Liver (tissue), 9 donors: Measurements from ENCODE around the gene CLPTM1L. TPM values are rescaled to one million over a fixed set of nuclear protein-coding genes. Genes with fewer than 3 reads are reported as not detected.

Experiments
- DNase-seq: peaks from one replicate; pipeline ENCODE4 v3.0.0-alpha.2; 2017; ENCODE audit warnings: low spot score
- H3K27ac ChIP-seq, 2 donors: one replicate each; pipeline ENCODE4 v1.7.0; 2013; ENCODE audit warnings: inconsistent platforms in 2 of 2, low read length in 2 of 2, control low read depth in 1 of 2, low read depth in 1 of 2, mild to moderate bottlenecking in 1 of 2
- H3K27me3 ChIP-seq, 4 donors: one replicate each; pipeline versions ENCODE4 v1.6.1 to v1.7.0; 2013; ENCODE audit warnings: low read length in 3 of 4, inconsistent platforms in 1 of 4, mild to moderate bottlenecking in 1 of 4, moderate library complexity in 1 of 4; ENCODE audit not compliant: control insufficient read depth in 4 of 4, insufficient read depth in 4 of 4
- H3K36me3 ChIP-seq, 4 donors: one replicate each; pipeline versions ENCODE4 v1.6.1 to v1.7.0; 2013; ENCODE audit warnings: low read length in 3 of 4, mild to moderate bottlenecking in 3 of 4, low read depth in 1 of 4, moderate library complexity in 1 of 4; ENCODE audit not compliant: control insufficient read depth in 4 of 4, insufficient read depth in 3 of 4
- H3K4me1 ChIP-seq, 4 donors: one replicate each; pipeline versions ENCODE4 v1.6.1 to v1.7.0; 2013; ENCODE audit warnings: low read length in 3 of 4, mild to moderate bottlenecking in 3 of 4, moderate library complexity in 1 of 4; ENCODE audit not compliant: control insufficient read depth in 4 of 4, insufficient read depth in 4 of 4
- H3K4me3 ChIP-seq, 3 donors: one replicate each; pipeline versions ENCODE4 v1.6.1 to v1.7.0; 2013; ENCODE audit warnings: low read length in 3 of 3, control low read depth in 1 of 3, low read depth in 1 of 3, mild to moderate bottlenecking in 1 of 3
- H3K9ac ChIP-seq, 2 donors: one replicate each; pipeline ENCODE4 v1.7.0; 2013; ENCODE audit warnings: low read length in 2 of 2, mild to moderate bottlenecking in 2 of 2, moderate library complexity in 2 of 2, control low read depth in 1 of 2, low read depth in 1 of 2
- H3K9me3 ChIP-seq, 4 donors: one replicate each; pipeline versions ENCODE4 v1.6.1 to v1.7.0; 2013; ENCODE audit warnings: low read length in 3 of 4; ENCODE audit not compliant: control insufficient read depth in 4 of 4
- ATF3 ChIP-seq: IDR thresholded peaks from 2 replicates; pipeline ENCODE4 v1.6.1; 2016; ENCODE audit warnings: antibody characterized with exemption
- CTCF ChIP-seq: fragments of 150-350 bp; IDR thresholded peaks from 2 replicates; pipeline ENCODE4 v1.5.1; 2017; ENCODE audit warnings: improper control_type of control experiment, low read depth, low read length; ENCODE audit not compliant: missing input control
- FOXA1 ChIP-seq: IDR thresholded peaks from 2 replicates; pipeline ENCODE4 v1.6.1; 2016; ENCODE audit warnings: antibody characterized with exemption
- GABPA ChIP-seq, 2 donors: IDR thresholded peaks in 1 of 2; conservative IDR thresholded peaks in 1 of 2; 2 replicates each; pipeline ENCODE4 v1.6.1; 2016; ENCODE audit warnings: antibody characterized with exemption in 2 of 2, mild to moderate bottlenecking in 1 of 2, moderate library complexity in 1 of 2
- HNF4A ChIP-seq, 2 donors: conservative IDR thresholded peaks; 2 replicates each; pipeline ENCODE4 v1.6.1; 2016; ENCODE audit warnings: antibody characterized with exemption in 2 of 2, mild to moderate bottlenecking in 2 of 2
- HNF4G ChIP-seq: IDR thresholded peaks from 2 replicates; pipeline ENCODE4 v1.6.1; 2016; ENCODE audit warnings: antibody characterized with exemption
- MAX ChIP-seq: IDR thresholded peaks from 2 replicates; pipeline ENCODE4 v1.6.1; 2016; ENCODE audit warnings: antibody characterized with exemption
- NR2F2 ChIP-seq: IDR thresholded peaks from 2 replicates; pipeline ENCODE4 v1.6.1; 2016; ENCODE audit warnings: antibody characterized with exemption
- RAD21 ChIP-seq, 2 donors: IDR thresholded peaks; 2 replicates each; pipeline ENCODE4 v1.6.1; 2016; ENCODE audit warnings: antibody characterized with exemption in 2 of 2, mild to moderate bottlenecking in 2 of 2
- RXRA ChIP-seq, 2 donors: IDR thresholded peaks; 2 replicates each; pipeline ENCODE4 v1.6.1; 2017 to 2018; ENCODE audit warnings: antibody characterized with exemption in 2 of 2, mild to moderate bottlenecking in 1 of 2
- SP1 ChIP-seq: IDR thresholded peaks from 2 replicates; pipeline ENCODE4 v1.6.1; 2018; ENCODE audit warnings: antibody characterized with exemption, mild to moderate bottlenecking
- TAF1 ChIP-seq: conservative IDR thresholded peaks from 2 replicates; pipeline ENCODE4 v1.6.1; 2016; ENCODE audit warnings: antibody characterized with exemption, mild to moderate bottlenecking
- YY1 ChIP-seq: IDR thresholded peaks from 2 replicates; pipeline ENCODE4 v1.6.1; 2016; ENCODE audit warnings: antibody characterized with exemption, mild to moderate bottlenecking
- ZBTB33 ChIP-seq: IDR thresholded peaks from 2 replicates; pipeline ENCODE4 v1.6.1; 2016; ENCODE audit warnings: antibody characterized with exemption
- WGBS: extraction: QIAGEN DNeasy Blood & Tissue Kit; methylation state at CpG from one replicate; pipeline ENCODE4 v1.1.7; 2013; 5-methylcytosine and 5-hydroxymethylcytosine counted together
- polyA plus RNA-seq, 2 donors: library from polyadenylated mRNA; stranded (reverse) in 1 of 2; unstranded in 1 of 2; fragments of 200-250 nt in 1 of 2; fragments of >200 nt in 1 of 2; fragmentation: Nextera tagmentation in 1 of 2; extraction: Ambion mirVana in 1 of 2; gene quantifications; one replicate each; pipeline versions ENCODE4 v1.2.1 to v1.2.3, GENCODE V29; 2013 to 2015
- total RNA-seq, 2 donors: library from RNA; depleted of rRNA; stranded (reverse); fragments of >200 nt; gene quantifications; one replicate each; pipeline ENCODE4 v1.2.3, GENCODE V29; 2014
- donor health status: healthy.
- donor health status: healthy.
- donor health status: healthy.
- donor health status: healthy.
- donor health status: healthy.

Gene CLPTM1L
- total and polyA plus RNA-seq, 4 donors, result 69.2 to 255 (median 146) TPM

- TF ChIP-seq CTCF (no peak), FOXA1 (no peak), GABPA (IDR thresholded peaks at IDR 0.05 in 1 of 2, conservative IDR thresholded peaks at IDR 0.05 in 1 of 2) (no peak), ZBTB33 (no peak), YY1 (no peak), RAD21 (IDR thresholded peaks at IDR 0.05) (no peak), NR2F2 (no peak)
Measured at GRCh38 chr5:1279443-1280151, 65.3 kb downstream of the CLPTM1L start (continued).

- no peaks in the 10 kb centered on the region for H3K27me3 ChIP-seq
- H3K9ac ChIP-seq, result no peak overlapping the region
- no peak for TF ChIP-seq HNF4G
- TF ChIP-seq MAX, result no peak
- no peak for TF ChIP-seq CTCF
- no peak for TF ChIP-seq NR2F2
- TF ChIP-seq RAD21 (IDR thresholded peaks at IDR 0.05), result no peak
- TF ChIP-seq TAF1, result no peak
- TF ChIP-seq FOXA1, result no peak
- no peak for TF ChIP-seq GABPA (IDR thresholded peaks at IDR 0.05 in 1 of 2, conservative IDR thresholded peaks at IDR 0.05 in 1 of 2)
- no peak for TF ChIP-seq SP1
- TF ChIP-seq YY1, result no peak
- no peak for TF ChIP-seq RXRA (IDR thresholded peaks at IDR 0.05)
- TF ChIP-seq ATF3, result no peak
- no peak for TF ChIP-seq HNF4A (conservative IDR thresholded peaks at IDR 0.05)
- 97% methylated on average over 42 of the region's 42 CpGs for WGBS
- peaks cover 0 to 8% (median 0%) of the 10 kb centered on the region in 4 donors for H3K9me3 ChIP-seq
- H3K4me3 ChIP-seq, result no peak overlapping the region
- DNase-seq, result no peak
- H3K4me1 ChIP-seq, result no peaks in the 10 kb centered on the region
- H3K36me3 ChIP-seq, result no peaks in the 10 kb centered on the region
- H3K27ac ChIP-seq, result no peak overlapping the region
Measured at GRCh38 chr5:1278656-1279442, 66.0 kb downstream of the CLPTM1L start.
